PC-3 (cell line): Measurements from ENCODE around the gene QPCTL. TPM values are rescaled to one million over a fixed set of nuclear protein-coding genes. Genes with fewer than 3 reads are reported as not detected.

Source experiments
- ATAC-seq: fragments of 200-7000 bp; cut with Tn5 transposase; 2 replicates; pipeline ENCODE4 v1.9.1; 2020; ENCODE audit warnings: mild to moderate bottlenecking, moderate library complexity
- BruUV-seq: library from RNA; stranded (reverse); fragments of 400-500 nt; replicated peaks from 2 replicates; lab custom pipeline; 2021; lab: Mats Ljungman, UMichigan
- CTCF ChIA-PET: fragments of 300-600 bp; sonication (Branson Sonifier 250); formaldehyde crosslinking; loops from one replicate; lab custom pipeline; 2022; ENCODE audit warnings: antibody characterized with exemption; lab: Charles Lee
- POLR2A ChIA-PET: fragments of 300-600 bp; sonication (Branson Sonifier 250); formaldehyde crosslinking; loops from one replicate; lab custom pipeline; 2022; ENCODE audit warnings: antibody characterized with exemption; ENCODE audit not compliant: unreplicated experiment; lab: Charles Lee
- DNase-seq: peaks from one replicate; pipeline ENCODE4 v3.0.0-alpha.2; 2015
- H2AFZ ChIP-seq: fragments of 300-600 bp; sonication (generic); 2 replicates; pipeline ENCODE4 v1.6.0; 2016; ENCODE audit warnings: antibody characterized with exemption, low read length
- H3F3A ChIP-seq: fragments of 300-600 bp; sonication (generic); one replicate; pipeline ENCODE4 v1.6.0; 2017; ENCODE audit warnings: antibody characterized with exemption, low read length, control low read depth, mild to moderate bottlenecking; ENCODE audit not compliant: unreplicated experiment
- H3K27ac ChIP-seq: fragments of 300-600 bp; sonication (generic); 2 replicates; pipeline ENCODE4 v1.5.1; 2016; ENCODE audit warnings: mild to moderate bottlenecking, low read length
- H3K27me3 ChIP-seq: fragments of 300-600 bp; sonication (generic); 2 replicates; pipeline ENCODE4 v1.6.1; 2016; ENCODE audit warnings: low read length, mixed read lengths
- H3K36me3 ChIP-seq: fragments of 300-600 bp; sonication (generic); 2 replicates; pipeline ENCODE4 v1.6.1; 2016; ENCODE audit warnings: low read depth, mixed run types, low read length, mixed read lengths
- H3K4me1 ChIP-seq: fragments of 300-600 bp; sonication (generic); 2 replicates; pipeline ENCODE4 v1.5.1; 2016; ENCODE audit warnings: low read length; ENCODE audit not compliant: insufficient read depth
- H3K4me2 ChIP-seq: fragments of 300-600 bp; sonication (generic); 2 replicates; pipeline ENCODE4 v1.6.0; 2016; ENCODE audit warnings: low read length
- H3K4me3 ChIP-seq: fragments of 300-600 bp; sonication (generic); 2 replicates; pipeline ENCODE4 v1.5.1; 2016; ENCODE audit warnings: mild to moderate bottlenecking, low read length, mixed read lengths
- H3K79me2 ChIP-seq: fragments of 300-600 bp; sonication (generic); 2 replicates; pipeline ENCODE4 v1.6.1; 2017; ENCODE audit warnings: low read length, mixed read lengths
- H3K9ac ChIP-seq: fragments of 300-600 bp; sonication (generic); 2 replicates; pipeline ENCODE4 v1.6.0; 2016; ENCODE audit warnings: mild to moderate bottlenecking, low read length
- H3K9me2 ChIP-seq: fragments of 300-600 bp; sonication (generic); replicated peaks from 2 replicates; pipeline ENCODE4 v1.6.1; 2016; ENCODE audit warnings: mixed run types, low read length, mixed read lengths
- H3K9me3 ChIP-seq: fragments of 300-600 bp; sonication (generic); 2 replicates; pipeline ENCODE4 v1.6.1; 2016; ENCODE audit warnings: low read length, mixed read lengths
- H4K20me1 ChIP-seq: fragments of 300-600 bp; sonication (generic); 2 replicates; pipeline ENCODE4 v1.6.1; 2016; ENCODE audit warnings: low read length, mixed read lengths
- EZH2 ChIP-seq: fragments of 300-600 bp; sonication (generic); IDR thresholded peaks from one replicate; pipeline ENCODE4 v1.6.1; 2017; ENCODE audit warnings: antibody characterized with exemption, mild to moderate bottlenecking, low read length; ENCODE audit not compliant: unreplicated experiment
- EZH2phosphoT487 ChIP-seq: fragments of 300-600 bp; sonication (generic); IDR thresholded peaks from 2 replicates; pipeline ENCODE4 v1.6.1; 2018; ENCODE audit warnings: mild to moderate bottlenecking, antibody characterized with exemption, low read length, borderline replicate concordance
- intact Hi-C: fragments of 100-400 bp; cut with micrococcal nuclease; formaldehyde crosslinking; loops from 2 replicates; pipeline ENCODE4 v1.9.0; 2023
- total RNA-seq: library from RNA; depleted of rRNA; stranded (reverse); fragments of >200 nt; gene quantifications from 2 replicates; pipeline ENCODE4 v1.2.3, GENCODE V29; 2014
- TF ChIP-seq, protein P1 (sequence below): fragments of 300-600 bp; sonication (generic); conservative IDR thresholded peaks from 2 replicates; pipeline ENCODE4 v1.5.1; 2017; ENCODE audit warnings: antibody characterized with exemption, low read depth, mild to moderate bottlenecking, low read length

The QPCTL gene
- total RNA-seq, 1 experiment from 2014 or later, result 9.8 TPM

GRCh38 chr19:45677351-45678230 lies 14.9 kb upstream of the QPCTL start:
- ChIA-PET POLR2A (interaction anchor here (0.6 kb wide), 2 partner anchors 47 to 93 kb away, joined by 6 to 13 read pairs; no protein-coding TSS in a partner anchor), CTCF (interaction anchor here (0.7 to 1.1 kb wide), 2 partner anchors 34 to 36 kb away, joined by 4 to 12 read pairs; no protein-coding TSS in a partner anchor)
- ATAC-seq (peak; percentile 78), DNase-seq (peak; percentile 92)
- Histone ChIP-seq H2AFZ (peak overlapping the region; percentile 73), H4K20me1 (no peaks in the 10 kb centered on the region), H3K9me2 (no peaks in the 10 kb centered on the region), H3F3A (no peaks in the 10 kb centered on the region), H3K4me1 (peaks cover 7% of the 10 kb centered on the region; the same call in 1 of the 2 replicates), H3K27ac (no peak overlapping the region), H3K4me3 (peak overlapping the region; percentile 68), H3K4me2 (peak overlapping the region; percentile 93), H3K9me3 (no peaks in the 10 kb centered on the region), H3K9ac (no peak overlapping the region), H3K36me3 (no peaks in the 10 kb centered on the region), H3K79me2 (no peaks in the 10 kb centered on the region), H3K27me3 (no peaks in the 10 kb centered on the region)
- BruUV-seq, result TSS peak; percentile 38
- intact Hi-C loops, result no loop called here
- TF ChIP-seq EZH2 (no peak), EZH2phosphoT487 (no peak)
- TF ChIP-seq, protein P1, sequence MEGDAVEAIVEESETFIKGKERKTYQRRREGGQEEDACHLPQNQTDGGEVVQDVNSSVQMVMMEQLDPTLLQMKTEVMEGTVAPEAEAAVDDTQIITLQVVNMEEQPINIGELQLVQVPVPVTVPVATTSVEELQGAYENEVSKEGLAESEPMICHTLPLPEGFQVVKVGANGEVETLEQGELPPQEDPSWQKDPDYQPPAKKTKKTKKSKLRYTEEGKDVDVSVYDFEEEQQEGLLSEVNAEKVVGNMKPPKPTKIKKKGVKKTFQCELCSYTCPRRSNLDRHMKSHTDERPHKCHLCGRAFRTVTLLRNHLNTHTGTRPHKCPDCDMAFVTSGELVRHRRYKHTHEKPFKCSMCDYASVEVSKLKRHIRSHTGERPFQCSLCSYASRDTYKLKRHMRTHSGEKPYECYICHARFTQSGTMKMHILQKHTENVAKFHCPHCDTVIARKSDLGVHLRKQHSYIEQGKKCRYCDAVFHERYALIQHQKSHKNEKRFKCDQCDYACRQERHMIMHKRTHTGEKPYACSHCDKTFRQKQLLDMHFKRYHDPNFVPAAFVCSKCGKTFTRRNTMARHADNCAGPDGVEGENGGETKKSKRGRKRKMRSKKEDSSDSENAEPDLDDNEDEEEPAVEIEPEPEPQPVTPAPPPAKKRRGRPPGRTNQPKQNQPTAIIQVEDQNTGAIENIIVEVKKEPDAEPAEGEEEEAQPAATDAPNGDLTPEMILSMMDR, result no peak

DNA sequence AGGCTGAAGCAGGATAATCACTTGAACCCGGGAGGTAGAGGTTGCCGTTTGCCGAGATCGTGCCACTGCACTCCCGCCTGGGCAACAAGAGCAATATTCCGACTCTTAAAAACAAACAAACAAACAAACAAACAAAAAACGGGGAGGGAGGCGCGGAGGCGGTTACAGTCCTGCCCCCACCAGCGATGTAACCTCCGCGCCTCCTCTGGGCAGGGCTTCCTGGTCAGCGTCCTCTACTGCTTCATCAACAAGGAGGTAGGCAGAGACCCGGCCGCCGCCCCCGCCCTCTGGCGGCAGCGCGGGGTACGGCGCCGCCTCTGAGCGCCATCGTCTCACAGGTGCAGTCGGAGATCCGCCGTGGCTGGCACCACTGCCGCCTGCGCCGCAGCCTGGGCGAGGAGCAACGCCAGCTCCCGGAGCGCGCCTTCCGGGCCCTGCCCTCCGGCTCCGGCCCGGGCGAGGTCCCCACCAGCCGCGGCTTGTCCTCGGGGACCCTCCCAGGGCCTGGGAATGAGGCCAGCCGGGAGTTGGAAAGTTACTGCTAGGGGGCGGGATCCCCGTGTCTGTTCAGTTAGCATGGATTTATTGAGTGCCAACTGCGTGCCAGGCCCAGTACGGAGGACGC lies 11.0 kb upstream of the QPCTL start:
- no peaks in the 10 kb centered on the region for H3K27me3 ChIP-seq
- peak overlapping the region; percentile 66 for H3K4me3 ChIP-seq
- no TSS peak for BruUV-seq
- peak overlapping the region; percentile 87 for H3K4me2 ChIP-seq
- H3K36me3 ChIP-seq, result peaks cover 4% of the 10 kb centered on the region; the same call in 1 of the 2 replicates
- no peaks in the 10 kb centered on the region for H3K9me2 ChIP-seq
- ATAC-seq (peak; percentile 79), DNase-seq (peak; percentile 90)
- H3K79me2 ChIP-seq, result no peaks in the 10 kb centered on the region
- H3F3A ChIP-seq, result no peaks in the 10 kb centered on the region
- no peaks in the 10 kb centered on the region for H4K20me1 ChIP-seq
- TF ChIP-seq, protein P1, result peak; percentile 76
- TF ChIP-seq EZH2phosphoT487, result no peak
- intact Hi-C loops, result no loop called here
- H3K4me1 ChIP-seq, result peaks cover 7% of the 10 kb centered on the region; the same call in 1 of the 2 replicates
- CTCF ChIA-PET, result no interaction called here
- peak overlapping the region; percentile 84 for H2AFZ ChIP-seq
- POLR2A ChIA-PET, result no interaction called here
- peak overlapping the region; percentile 59 for H3K9ac ChIP-seq
- H3K9me3 ChIP-seq, result no peaks in the 10 kb centered on the region
- H3K27ac ChIP-seq, result peak overlapping the region; percentile 30; the same call in 1 of the 2 replicates
